H1 (cell line): Measurements from ENCODE around the gene ZNF385D. TPM values are rescaled to one million over a fixed set of nuclear protein-coding genes. Genes with fewer than 3 reads are reported as not detected.

ENCODE experiments used
- CTCF ChIA-PET: fragments of 300-600 bp; sonication (Branson Sonifier 250); formaldehyde crosslinking; loops from one replicate; lab custom pipeline; 2021; ENCODE audit not compliant: partially characterized antibody; lab: Charles Lee
- POLR2A ChIA-PET: fragments of 300-600 bp; sonication (Branson Sonifier 250); formaldehyde crosslinking; loops from one replicate; lab custom pipeline; 2021; ENCODE audit warnings: inconsistent platforms; ENCODE audit not compliant: partially characterized antibody; lab: Charles Lee
- DNase-seq, 2 experiments: peaks; one replicate each; pipeline versions ENCODE4 v3.0.0 to v3.0.0-alpha.2; 2010 to 2022; ENCODE audit warnings: low spot score in 2 of 2, low read depth in 1 of 2, mixed read lengths in 1 of 2
- FAIRE-seq: peaks from 2 replicates; lab custom pipeline; 2011; peaks lifted over from hg19 to GRCh38; lab: Jason Lieb, UNC
- H2AFZ ChIP-seq: 2 replicates; pipeline ENCODE4 v1.8.1; 2012; ENCODE audit warnings: low read length, inconsistent platforms
- H2AK5ac ChIP-seq: 2 replicates; pipeline ENCODE4 v1.6.1; 2013; ENCODE audit warnings: low read depth, low read length
- H2BK120ac ChIP-seq: replicated peaks from 2 replicates; pipeline ENCODE3; 2013; ENCODE audit warnings: low read depth, low read length, inconsistent platforms
- H2BK12ac ChIP-seq: 2 replicates; pipeline ENCODE4 v1.6.1; 2013; ENCODE audit warnings: low read depth, low read length
- H2BK15ac ChIP-seq: 2 replicates; pipeline ENCODE4 v1.6.1; 2013; ENCODE audit warnings: low read length
- H2BK20ac ChIP-seq: 2 replicates; pipeline ENCODE4 v1.6.1; 2013; ENCODE audit warnings: low read length
- H2BK5ac ChIP-seq: 2 replicates; pipeline ENCODE4 v1.6.1; 2013; ENCODE audit warnings: low read depth, low read length
- H3K14ac ChIP-seq: 2 replicates; pipeline ENCODE4 v1.6.1; 2013; ENCODE audit warnings: inconsistent platforms; ENCODE audit not compliant: insufficient read length
- H3K18ac ChIP-seq: 2 replicates; pipeline ENCODE4 v1.6.1; 2013; ENCODE audit warnings: low read length; ENCODE audit errors: extremely low read depth
- H3K23ac ChIP-seq: 2 replicates; pipeline ENCODE4 v1.6.1; 2013; ENCODE audit warnings: inconsistent platforms; ENCODE audit not compliant: insufficient read length
- H3K23me2 ChIP-seq: 2 replicates; pipeline ENCODE4 v1.6.1; 2013; ENCODE audit warnings: low read depth, low read length
- H3K27ac ChIP-seq: 2 replicates; pipeline ENCODE4 v1.6.1; 2011; ENCODE audit warnings: low read depth, low read length, inconsistent platforms
- H3K27me3 ChIP-seq, 4 experiments: replicated peaks in 1 of 4; 1 replicate in 1 of 4; 2 replicates in 3 of 4; pipeline versions ENCODE4 v1.6.1 to v1.8.1; 2011 to 2013; ENCODE audit warnings: low read length in 3 of 4, mild to moderate bottlenecking in 3 of 4, inconsistent platforms in 2 of 4, mixed read lengths in 2 of 4, moderate library complexity in 1 of 4; ENCODE audit not compliant: control insufficient read depth in 3 of 4, insufficient read depth in 3 of 4; ENCODE audit errors: extremely low read depth in 1 of 4
- H3K36me3 ChIP-seq, 4 experiments: 2 replicates each; pipeline versions ENCODE4 v1.6.1 to v1.8.1; 2011 to 2013; ENCODE audit warnings: mild to moderate bottlenecking in 4 of 4, low read length in 3 of 4, moderate library complexity in 2 of 4, control low read depth in 1 of 4, inconsistent platforms in 1 of 4; ENCODE audit not compliant: insufficient read depth in 4 of 4, control insufficient read depth in 2 of 4
- H3K4ac ChIP-seq: replicated peaks from 2 replicates; pipeline ENCODE3; 2013; ENCODE audit warnings: low read length, low read depth, mixed read lengths, inconsistent platforms; ENCODE audit not compliant: insufficient read length
- H3K4me1 ChIP-seq, 4 experiments: replicated peaks in 1 of 4; 1 replicate in 1 of 4; 2 replicates in 3 of 4; pipeline versions ENCODE4 v1.6.1 to v1.8.1; 2011 to 2013; ENCODE audit warnings: low read length in 3 of 4, inconsistent platforms in 2 of 4, mixed read lengths in 1 of 4; ENCODE audit not compliant: insufficient read depth in 4 of 4, control insufficient read depth in 3 of 4
- H3K4me2 ChIP-seq, 2 experiments: 2 replicates each; pipeline versions ENCODE4 v1.6.1 to v1.8.1; 2011 to 2013; ENCODE audit warnings: low read depth in 2 of 2, low read length in 2 of 2, control low read depth in 1 of 2, inconsistent platforms in 1 of 2, mild to moderate bottlenecking in 1 of 2; ENCODE audit not compliant: insufficient read depth in 1 of 2
- H3K4me3 ChIP-seq, 4 experiments: fragments of 200-600, 300-600 bp in 1 of 4; sonication (generic), shearing (Covaris generic), sonication (Bioruptor Twin) in 1 of 4; 2 replicates each; pipeline versions ENCODE4 v1.5.1 to v1.8.1; 2011 to 2016; ENCODE audit warnings: low read length in 4 of 4, low read depth in 3 of 4, control low read depth in 2 of 4, inconsistent platforms in 2 of 4, mild to moderate bottlenecking in 2 of 4, mixed read lengths in 1 of 4, moderate library complexity in 1 of 4; ENCODE audit not compliant: insufficient read depth in 2 of 4; ENCODE audit errors: extremely low read depth in 1 of 4
- H3K56ac ChIP-seq: replicated peaks from 2 replicates; pipeline ENCODE3; 2013; ENCODE audit warnings: low read depth, mild to moderate bottlenecking, mixed read lengths, low read length, inconsistent platforms; ENCODE audit not compliant: insufficient read length
- H3K79me1 ChIP-seq: 2 replicates; pipeline ENCODE4 v1.6.1; 2013; ENCODE audit warnings: low read depth, low read length, control low read depth
- H3K79me2 ChIP-seq, 2 experiments: 2 replicates each; pipeline versions ENCODE4 v1.6.1 to v1.8.1; 2012 to 2013; ENCODE audit warnings: low read length in 2 of 2, mild to moderate bottlenecking in 2 of 2, inconsistent platforms in 1 of 2; ENCODE audit not compliant: insufficient read depth in 2 of 2, control insufficient read depth in 1 of 2
- H3K9ac ChIP-seq, 4 experiments: replicated peaks in 1 of 4; 1 replicate in 1 of 4; 2 replicates in 3 of 4; pipeline versions ENCODE4 v1.6.1 to v1.8.1; 2011 to 2013; ENCODE audit warnings: low read depth in 3 of 4, low read length in 3 of 4, control low read depth in 2 of 4, mild to moderate bottlenecking in 2 of 4, moderate library complexity in 2 of 4, inconsistent platforms in 1 of 4; ENCODE audit errors: extremely low read depth in 1 of 4
- H3K9me3 ChIP-seq, 2 experiments: 2 replicates each; pipeline versions ENCODE4 v1.6.1 to v1.8.1; 2012 to 2013; ENCODE audit warnings: mild to moderate bottlenecking in 2 of 2, moderate library complexity in 2 of 2, control low read depth in 1 of 2, inconsistent platforms in 1 of 2, low read depth in 1 of 2, low read length in 1 of 2, mixed read lengths in 1 of 2; ENCODE audit not compliant: insufficient read depth in 2 of 2
- H4K20me1 ChIP-seq, 2 experiments: replicated peaks in 1 of 2; 2 replicates each; pipeline versions ENCODE3 to v1.8.1; 2011 to 2013; ENCODE audit warnings: inconsistent platforms in 2 of 2, low read length in 2 of 2, mild to moderate bottlenecking in 1 of 2; ENCODE audit not compliant: insufficient read depth in 2 of 2, control insufficient read depth in 1 of 2
- H4K5ac ChIP-seq: 2 replicates; pipeline ENCODE4 v1.6.1; 2013; ENCODE audit warnings: low read length, low read depth, mixed read lengths, inconsistent platforms; ENCODE audit not compliant: insufficient read length
- H4K8ac ChIP-seq: 2 replicates; pipeline ENCODE4 v1.8.0; 2013; ENCODE audit warnings: mild to moderate bottlenecking, moderate library complexity, low read length, inconsistent platforms; ENCODE audit not compliant: insufficient read depth; ENCODE audit errors: extremely low read depth
- H4K91ac ChIP-seq: replicated peaks from 2 replicates; pipeline ENCODE3; 2013; ENCODE audit warnings: low read length, mixed read lengths, inconsistent platforms; ENCODE audit not compliant: insufficient read length
- CBX8 ChIP-seq: fragments of 300-800, 300-1000 bp; sonication (generic); IDR thresholded peaks from 2 replicates; pipeline ENCODE4 v1.7.1; 2016; ENCODE audit warnings: low read depth, low read length, borderline replicate concordance
- CTCF ChIP-seq, 3 experiments: IDR thresholded peaks; 1 replicate in 2 of 3; 2 replicates in 1 of 3; pipeline versions ENCODE4 v1.5.1 to v1.6.1; 2011; ENCODE audit warnings: low read length in 3 of 3, mild to moderate bottlenecking in 3 of 3, inconsistent platforms in 2 of 3, low read depth in 1 of 3, moderate library complexity in 1 of 3; ENCODE audit not compliant: insufficient read depth in 1 of 3; ENCODE audit errors: control extremely low read depth in 1 of 3
- HDAC6 ChIP-seq: IDR thresholded peaks from one replicate; pipeline ENCODE4 v1.7.1; 2012; ENCODE audit warnings: low read depth, mild to moderate bottlenecking, inconsistent platforms, low read length, moderate library complexity
- KDM5A ChIP-seq: fragments of 200-600 bp; IDR thresholded peaks from 2 replicates; pipeline ENCODE4 v1.7.1; 2012; ENCODE audit warnings: mild to moderate bottlenecking, low read length, inconsistent platforms, mixed read lengths
- POLR2A ChIP-seq, 2 experiments: IDR thresholded peaks; 1 replicate in 1 of 2; 2 replicates in 1 of 2; pipeline ENCODE4 v1.6.1; 2011; ENCODE audit warnings: low read depth in 2 of 2, low read length in 2 of 2, mild to moderate bottlenecking in 2 of 2; ENCODE audit errors: control extremely low read depth in 1 of 2
- POU5F1 ChIP-seq: IDR thresholded peaks from 2 replicates; pipeline ENCODE4 v1.6.1; 2011; ENCODE audit warnings: low read depth, mild to moderate bottlenecking, low read length, moderate library complexity
- SP1 ChIP-seq: IDR thresholded peaks from 2 replicates; pipeline ENCODE4 v1.6.1; 2011; ENCODE audit warnings: low read depth, low read length
- TAF1 ChIP-seq: IDR thresholded peaks from 2 replicates; pipeline ENCODE4 v1.6.1; 2011; ENCODE audit warnings: mild to moderate bottlenecking, low read depth, low read length
- TCF12 ChIP-seq: IDR thresholded peaks from 2 replicates; pipeline ENCODE4 v1.6.1; 2011; ENCODE audit warnings: low read depth, mild to moderate bottlenecking, low read length
- ZNF274 ChIP-seq: IDR thresholded peaks from 2 replicates; pipeline ENCODE4 v1.7.0; 2012; ENCODE audit warnings: low read length, borderline replicate concordance; ENCODE audit errors: extremely low read depth
- WGBS, 2 experiments: shearing (Covaris generic) in 1 of 2; methylation state at CpG; one replicate each; pipeline versions ENCODE4 v1.1.6 to v1.1.7; 2013 to 2015; ENCODE audit warnings: low lambda C conversion rate in 2 of 2, mixed read lengths in 2 of 2, inconsistent platforms in 1 of 2, low coverage in 1 of 2, missing lambda C conversion rate in 1 of 2; ENCODE audit not compliant: insufficient replicate concordance in 2 of 2, insufficient coverage in 1 of 2, insufficient read length in 1 of 2; ENCODE audit errors: extremely low coverage in 1 of 2, missing lambda C conversion rate in 1 of 2; 5-methylcytosine and 5-hydroxymethylcytosine counted together
- polyA plus RNA-seq, 7 experiments: library from polyadenylated mRNA; depleted of rRNA in 3 of 7; stranded (reverse) in 5 of 7; unstranded in 2 of 7; fragments of >200 nt in 5 of 7; fragments of 200-250 nt in 2 of 7; gene quantifications; 1 replicate in 5 of 7; 2 replicates in 1 of 7; 4 replicates in 1 of 7; pipeline versions ENCODE4 v1.2.1 to v1.2.3, GENCODE V29; 2011 to 2013; ENCODE audit warnings: missing spikeins in 2 of 7, mixed read lengths in 2 of 7
- total RNA-seq: library from RNA; stranded (reverse); fragmentation: NEBNext Ultra II Directional; extraction: Animal tissue kit (Norgen Biotek cat#: 25700); gene quantifications from 2 replicates; pipeline ENCODE4 v1.2.1, GENCODE V29; 2021

ZNF385D gene
- total and polyA plus RNA-seq, 2 of the 8 experiments (the other 6 are each of a cell fraction or from before 2014, with no cell fraction given), result 5.9 to 10.8 TPM

DNA sequence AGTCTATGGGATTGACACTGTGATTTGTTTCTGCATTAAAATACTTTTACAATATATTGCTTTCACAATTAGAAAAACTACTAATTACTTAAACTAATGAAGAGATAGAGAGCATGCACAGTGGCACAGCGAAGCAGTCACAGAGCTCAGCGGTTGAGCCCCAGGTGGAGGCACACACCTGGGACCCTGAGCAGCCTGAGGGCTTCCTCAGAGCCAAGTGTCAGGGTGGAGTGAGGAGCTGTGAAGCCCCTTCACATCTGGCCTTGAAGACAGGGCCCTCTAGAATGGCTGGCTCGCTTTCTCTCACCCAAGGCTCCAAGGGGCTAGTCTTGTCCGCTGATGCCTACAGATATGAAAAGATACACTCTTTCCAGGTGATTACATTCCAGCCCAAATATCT, 287.7 kb downstream of the ZNF385D start:
- ChIA-PET CTCF (interaction anchor here (0.7 to 1.3 kb wide), 4 partner anchors 15 to 654 kb away, joined by 3 to 4 read pairs (median 4); no protein-coding TSS in a partner anchor), POLR2A (interaction anchor here (0.6 kb wide), 1 partner anchor 83 kb away, joined by 4 read pairs; no protein-coding TSS in a partner anchor)
- Histone ChIP-seq H2BK5ac (no peak overlapping the region), H2AK5ac (no peak overlapping the region), H3K27me3 (no peaks in the 10 kb centered on the region), H4K20me1 (no peaks in the 10 kb centered on the region), H3K4me1 (no peaks in the 10 kb centered on the region), H3K9me3 (no peaks in the 10 kb centered on the region), H3K79me2 (no peaks in the 10 kb centered on the region), H2AFZ (no peak overlapping the region), H3K4me3 (no peak overlapping the region), H3K36me3 (no peaks in the 10 kb centered on the region), H3K23ac (no peak overlapping the region), H3K23me2 (no peaks in the 10 kb centered on the region), H3K56ac (no peak overlapping the region), H2BK15ac (no peak overlapping the region), H3K9ac (no peak overlapping the region), H2BK20ac (no peak overlapping the region), H4K8ac (no peak overlapping the region), H4K5ac (no peak overlapping the region), H3K4ac (no peak overlapping the region), H3K18ac (no peak overlapping the region), H3K27ac (no peak overlapping the region), H4K91ac (no peak overlapping the region), H3K4me2 (no peak overlapping the region), H3K14ac (no peak overlapping the region), H2BK120ac (no peak overlapping the region), H2BK12ac (no peak overlapping the region), H3K79me1 (no peaks in the 10 kb centered on the region)
- 92% methylated on average over 4 of the region's 4 CpGs; no CpG with 5 or more reads in 1 of the 2 experiments for WGBS, 2 experiments
- TF ChIP-seq POU5F1 (no peak), CTCF (IDR thresholded peaks at IDR 0.05; ENCODE audit: control extremely low read depth in 1 of 3, insufficient read depth in 1 of 3, low read depth in 1 of 3, low read length in 3 of 3) (no peak), ZNF274 (no peak), KDM5A (no peak), CBX8 (no peak), TCF12 (no peak), HDAC6 (no peak), SP1 (no peak), TAF1 (no peak), POLR2A (IDR thresholded peaks at IDR 0.05; ENCODE audit: control extremely low read depth in 1 of 2, low read depth in 2 of 2, low read length in 2 of 2) (no peak)
- no peak for DNase-seq
- FAIRE-seq, result no peak
